GM21423 (cell line): ENCODE data around the gene TMX2.
"Not testable (repeated sequence)": the region's sequence is repeated elsewhere in the genome, so short reads cannot be mapped to it uniquely, and the experiment has no call there.

Source experiments
- ATAC-seq: cut with Tn5 transposase; IDR thresholded peaks from one replicate; pipeline ENCODE4 v1.9.1; 2021; ENCODE audit warnings: mild to moderate bottlenecking, moderate library complexity; ENCODE audit not compliant: unreplicated experiment

TMX2 gene

DNA sequence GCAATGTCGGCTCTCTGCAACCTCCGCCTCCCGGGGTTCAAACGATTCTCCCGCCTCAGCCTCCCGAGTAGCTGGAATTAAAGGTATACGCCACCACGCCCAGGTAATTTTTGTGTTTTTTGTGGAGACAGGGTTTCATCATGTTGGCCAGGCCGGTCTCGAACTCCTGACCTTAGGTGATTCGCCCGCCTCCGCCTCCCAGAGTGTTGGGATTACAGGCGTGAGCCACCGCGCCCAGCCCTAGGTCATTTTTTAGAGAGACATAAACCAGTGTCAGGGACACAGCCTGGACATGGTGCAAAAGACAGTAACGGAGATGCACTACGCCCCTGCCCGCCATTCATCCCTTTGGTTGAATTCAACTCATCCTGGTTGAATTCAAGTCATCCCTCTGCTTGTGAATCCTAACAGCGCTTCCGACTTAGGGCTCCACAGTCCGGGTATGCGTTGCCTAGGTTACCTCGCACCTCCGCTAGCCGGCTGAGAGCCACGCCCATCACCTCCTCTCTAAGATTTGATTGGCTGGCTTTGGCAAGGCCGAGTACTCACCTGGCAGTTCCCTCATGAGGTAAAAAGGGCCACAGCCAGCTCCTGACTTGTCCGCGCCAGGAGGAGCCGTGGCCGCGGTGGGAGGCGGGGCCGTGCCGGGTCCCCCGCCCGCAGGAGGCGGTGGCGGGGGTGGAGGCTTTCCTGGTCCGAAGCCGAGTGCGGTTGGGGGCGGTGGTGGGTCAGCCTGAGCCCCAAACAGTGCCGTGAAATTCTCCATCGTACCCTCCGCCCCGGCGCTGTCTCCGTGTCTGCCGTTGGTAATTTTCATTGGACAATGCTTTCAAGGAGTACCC is 758 bp upstream of the TMX2 start, which contains the start of gene MED19:
MED19 (minus strand) TSS at position 802 of the 842 bp plus-strand sequence; CDS start at position 766, 36 bp downstream.
- peak; percentile 45 for ATAC-seq

DNA sequence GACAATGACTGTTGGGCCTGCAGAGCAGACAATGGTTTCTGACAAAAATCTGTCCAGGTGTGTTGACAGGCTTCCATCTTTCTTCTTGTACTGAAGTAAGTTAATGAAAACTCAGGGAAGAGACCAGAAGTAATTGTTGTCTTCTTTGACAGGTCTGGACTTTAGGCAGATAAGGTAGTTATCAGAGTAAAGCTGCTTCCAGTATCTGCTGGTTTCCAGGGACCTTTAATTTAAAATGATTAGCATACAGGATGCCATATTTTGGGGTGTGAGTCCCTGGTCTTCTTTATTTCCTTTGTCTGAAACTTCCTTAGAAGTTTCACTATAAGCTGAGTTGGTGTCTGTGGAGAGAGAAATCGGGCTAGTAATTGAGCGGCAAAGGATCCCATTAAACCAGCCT is 1.4 kb downstream of the TMX2 start:
- no peak for ATAC-seq

GRCh38 chr11:57716726-57717125 is 4.3 kb downstream of the TMX2 start:
- ATAC-seq = not testable (repeated sequence)

GRCh38 chr11:57727185-57727584 is 14.8 kb downstream of the TMX2 start:
- no peak for ATAC-seq

DNA sequence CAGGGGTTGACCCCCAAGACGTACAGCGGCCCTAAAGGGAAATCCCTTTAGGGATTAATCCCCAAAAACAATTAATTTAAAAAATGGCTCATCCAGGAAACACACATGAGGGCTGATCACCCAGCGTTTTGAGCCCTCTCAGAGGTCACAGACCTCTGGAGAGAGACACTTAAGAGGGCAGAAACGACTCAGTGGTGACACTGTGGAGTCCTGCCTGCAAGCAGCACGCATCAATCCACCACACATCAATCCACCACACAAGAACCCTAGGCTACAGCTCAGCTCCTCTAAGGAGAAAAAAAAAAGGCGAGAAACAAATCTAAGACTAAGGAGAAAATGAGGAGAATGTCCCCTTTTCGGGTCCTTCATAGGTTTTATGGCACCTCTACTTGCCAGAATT is 16.4 kb downstream of the TMX2 start:
- no peak for ATAC-seq

DNA sequence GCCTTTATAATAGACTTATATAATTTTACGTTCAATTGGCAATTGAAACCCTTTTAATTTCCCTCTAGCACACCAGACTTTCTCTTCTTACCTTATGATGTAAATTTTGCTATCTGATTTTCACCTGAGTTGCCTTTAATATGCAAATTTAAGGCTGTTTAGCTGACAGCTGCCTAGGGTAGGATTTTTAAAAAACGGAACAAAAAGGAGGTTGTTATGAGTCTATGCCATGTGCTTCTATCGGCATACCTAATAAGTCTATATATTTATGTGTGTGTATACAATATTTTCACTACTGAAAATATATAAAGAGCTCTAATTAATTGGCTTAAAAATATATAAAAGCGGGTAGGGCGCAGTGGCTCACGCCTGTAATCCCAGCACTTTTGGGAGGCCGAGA is 17.1 kb downstream of the TMX2 start:
- ATAC-seq = no peak

DNA sequence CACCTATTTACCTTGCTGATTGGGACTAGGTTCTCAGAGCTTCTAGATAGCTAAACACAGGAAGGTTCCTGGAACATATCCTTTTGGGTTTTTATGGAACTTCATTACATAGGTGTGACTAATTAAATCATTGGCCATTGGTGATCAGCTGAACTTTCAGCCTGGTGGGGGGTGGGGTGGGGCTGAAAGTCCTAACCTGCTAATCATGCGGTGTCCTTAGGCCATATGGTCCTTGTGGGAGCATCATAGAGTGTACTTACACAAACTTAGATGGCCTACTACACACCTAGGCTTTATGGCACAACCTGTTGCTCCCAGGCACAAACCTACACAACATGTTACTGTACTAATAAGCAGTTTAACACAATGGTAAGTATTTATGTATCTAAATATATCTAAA is 20.3 kb downstream of the TMX2 start:
- ATAC-seq = no peak

DNA sequence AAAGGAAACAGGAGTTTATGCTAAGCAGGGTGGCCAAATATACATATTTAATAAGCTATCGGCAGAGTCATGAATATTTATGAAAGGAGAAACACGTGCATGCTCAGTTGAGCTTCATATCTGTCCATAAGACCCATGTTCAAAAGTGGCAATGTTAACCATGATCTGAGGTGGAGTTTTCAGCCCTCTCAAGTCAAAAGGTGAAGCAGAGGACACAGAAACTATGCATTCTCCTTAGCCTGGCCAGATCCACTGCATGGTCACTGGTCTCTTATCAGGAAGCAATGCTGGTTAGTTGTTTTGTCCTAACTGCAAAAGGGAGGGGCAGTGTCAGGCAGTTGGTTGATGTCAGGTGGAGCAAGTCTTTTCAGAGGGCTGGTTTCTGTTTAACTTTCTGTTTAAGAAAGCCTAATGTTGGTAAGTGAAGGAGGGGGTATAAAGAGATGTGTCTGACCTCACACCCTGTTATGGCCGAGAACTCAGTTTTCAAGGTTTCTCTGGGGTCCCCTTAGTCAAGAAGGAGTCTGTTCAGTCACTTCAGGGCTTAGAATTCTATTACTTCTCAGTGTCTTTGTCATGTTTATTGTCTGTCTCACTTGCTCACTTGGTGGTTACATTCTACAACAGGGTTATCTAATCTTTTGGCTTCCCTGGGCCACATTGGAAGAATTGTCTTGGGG is 23.4 kb downstream of the TMX2 start:
- ATAC-seq = no peak

DNA sequence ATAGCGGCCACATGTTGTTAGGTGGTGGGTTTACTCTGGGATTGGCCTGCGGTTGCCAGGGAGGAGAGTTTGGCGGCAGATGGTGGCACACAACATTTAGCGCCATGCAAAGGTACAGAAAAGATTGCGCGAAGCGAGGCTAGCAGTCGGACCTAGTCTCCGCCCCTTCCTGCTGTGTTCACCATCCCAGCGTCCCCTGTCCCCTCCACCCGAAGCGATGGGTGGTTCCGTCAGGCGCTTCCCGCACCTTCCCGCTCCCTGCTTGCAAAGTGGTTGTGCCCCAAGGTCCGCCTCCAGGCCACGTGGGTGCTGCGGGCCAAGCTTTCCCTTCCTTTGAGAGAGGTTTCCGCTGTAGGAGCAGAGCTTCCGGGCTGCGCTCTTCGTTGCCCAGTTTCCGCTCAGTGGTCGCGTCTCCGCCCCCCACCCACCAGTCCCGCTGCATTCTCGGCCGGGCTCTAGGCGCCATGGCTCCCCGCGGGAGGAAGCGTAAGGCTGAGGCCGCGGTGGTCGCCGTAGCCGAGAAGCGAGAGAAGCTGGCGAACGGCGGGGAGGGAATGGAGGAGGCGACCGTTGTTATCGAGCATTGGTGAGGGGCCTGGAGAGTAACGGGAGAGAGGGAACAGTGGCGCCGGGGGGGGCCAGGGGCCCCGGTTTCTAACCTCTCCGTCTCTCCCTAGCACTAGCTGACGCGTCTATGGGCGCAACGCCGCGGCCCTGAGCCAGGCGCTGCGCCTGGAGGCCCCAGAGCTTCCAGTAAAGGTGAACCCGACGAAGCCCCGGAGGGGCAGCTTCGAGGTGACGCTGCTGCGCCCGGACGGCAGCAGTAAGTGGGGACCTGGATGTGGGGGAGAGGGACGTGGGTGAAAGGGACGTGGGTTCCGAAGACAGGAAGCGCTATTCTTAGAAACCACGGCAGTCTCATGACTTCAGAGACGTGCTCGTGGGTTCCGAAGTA is 29.0 kb downstream of the TMX2 start, which contains the start of gene SELENOH:
SELENOH (plus strand) TSS at position 360 of the 955 bp plus-strand sequence; CDS start at position 465, 105 bp downstream.
- ATAC-seq = peak; percentile 95

DNA sequence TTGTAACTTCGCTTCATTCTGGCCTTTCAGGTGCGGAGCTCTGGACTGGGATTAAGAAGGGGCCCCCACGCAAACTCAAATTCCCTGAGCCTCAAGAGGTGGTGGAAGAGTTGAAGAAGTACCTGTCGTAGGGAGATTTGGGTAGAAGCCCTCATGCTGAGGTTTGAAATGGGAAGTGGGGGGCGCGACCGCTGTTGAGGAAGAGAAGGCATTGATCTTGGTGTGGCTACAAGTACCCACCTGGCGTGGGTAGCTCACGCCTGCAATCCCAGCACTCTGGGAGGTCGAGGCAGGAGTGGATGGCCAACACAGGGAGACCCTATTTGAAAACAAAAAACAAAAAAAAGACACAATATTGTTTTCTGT is 29.7 kb downstream of the TMX2 start:
- ATAC-seq = no peak

- no peak for ATAC-seq
Observed at GRCh38 chr11:57744357-57744756, 32.0 kb downstream of the TMX2 start.

- ATAC-seq = no peak
Observed at GRCh38 chr11:57745206-57745605, 32.8 kb downstream of the TMX2 start.

DNA sequence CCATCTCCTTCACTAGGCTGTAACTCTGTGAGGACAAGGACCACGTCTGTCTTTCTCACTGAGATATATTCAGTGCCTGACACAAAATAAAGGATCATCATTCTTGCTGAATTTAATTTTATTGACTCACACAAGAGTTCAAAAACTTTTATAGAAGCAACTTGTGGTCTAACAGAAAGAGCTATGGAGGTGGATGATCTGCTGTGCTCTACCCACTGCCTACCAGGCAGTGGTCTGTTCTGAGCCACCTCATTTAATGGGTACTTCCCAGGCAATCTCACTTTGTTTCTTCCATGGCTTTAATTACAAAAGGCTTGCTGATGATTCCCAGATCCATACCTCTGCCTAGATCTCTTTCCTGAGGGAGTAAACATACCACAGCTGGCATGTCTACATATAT is 34.5 kb downstream of the TMX2 start:
- no peak for ATAC-seq

GRCh38 chr11:57751176-57751575 is 38.8 kb downstream of the TMX2 start:
- ATAC-seq = no peak

GRCh38 chr11:57751676-57752253 is 39.4 kb downstream of the TMX2 start, which contains the start of gene BTBD18:
BTBD18 (minus strand) TSS chr11:57751819; CDS start chr11:57751188, 631 bp downstream.
- ATAC-seq = no peak

GRCh38 chr11:57752954-57753353 is 40.6 kb downstream of the TMX2 start:
- no peak for ATAC-seq

GRCh38 chr11:57758174-57758573 is 45.8 kb downstream of the TMX2 start:
- no peak for ATAC-seq

GRCh38 chr11:57761301-57762234 is 49.2 kb downstream of the TMX2 start, which contains the start of gene CTNND1:
CTNND1 (plus strand) TSS chr11:57761802; CDS start chr11:57791479, 29,677 bp downstream.
- peak; percentile 96 for ATAC-seq

DNA sequence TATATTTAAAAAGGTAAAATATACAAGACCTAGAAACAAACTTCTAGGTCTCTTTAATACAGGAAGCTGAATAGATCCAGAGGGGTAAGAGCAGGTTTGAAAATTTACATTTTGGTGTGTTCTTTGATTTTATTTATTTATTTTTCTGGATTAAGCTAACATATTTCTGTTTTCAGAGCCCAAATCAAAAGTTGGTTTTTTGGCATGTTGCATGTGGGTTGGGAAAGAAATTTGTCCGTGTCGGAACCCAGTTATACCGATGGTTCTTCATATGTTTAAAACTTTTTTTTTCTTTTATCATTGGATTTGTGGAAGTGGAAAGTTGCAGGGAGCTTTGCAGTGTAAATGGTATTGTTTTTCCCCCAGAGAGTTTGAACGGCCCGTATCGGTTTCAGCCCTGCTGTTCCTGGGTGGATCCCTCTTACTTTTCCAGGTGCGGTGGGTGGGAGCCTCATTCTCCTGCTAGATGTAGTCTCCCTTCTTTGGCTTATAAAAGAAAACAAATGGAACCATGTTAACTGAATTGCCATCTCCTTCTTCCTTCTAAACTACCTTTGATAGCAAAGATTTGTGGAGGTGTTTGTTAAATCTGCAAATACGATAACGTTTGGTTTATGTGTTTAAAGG is 50.0 kb downstream of the TMX2 start:
- no peak for ATAC-seq
